Mesenchymal stem cell (in vitro differentiated cells and primary cell): Measurements from ENCODE around the gene SCN11A.

Experiments used
- DNase-seq: peaks from one replicate; pipeline ENCODE4 v3.0.0-alpha.2; 2013
- H2AFZ ChIP-seq: one replicate; pipeline ENCODE4 v1.6.1; 2013; ENCODE audit warnings: low read depth, mild to moderate bottlenecking, control low read depth, inconsistent platforms, low read length, moderate library complexity
- H2AK5ac ChIP-seq: 2 replicates; pipeline ENCODE4 v1.6.1; 2013; ENCODE audit warnings: low read length, moderate library complexity, mild to moderate bottlenecking, inconsistent platforms; ENCODE audit not compliant: severe bottlenecking
- H2BK120ac ChIP-seq: one replicate; pipeline ENCODE4 v1.6.1; 2013; ENCODE audit warnings: low read depth, mild to moderate bottlenecking, inconsistent platforms, low read length, moderate library complexity
- H2BK12ac ChIP-seq, 2 experiments: one replicate each; pipeline ENCODE4 v1.6.1; 2013; ENCODE audit warnings: inconsistent platforms in 2 of 2, low read length in 2 of 2, mild to moderate bottlenecking in 2 of 2, moderate library complexity in 2 of 2, control low read depth in 1 of 2
- H2BK15ac ChIP-seq: one replicate; pipeline ENCODE4 v1.6.1; 2013; ENCODE audit warnings: mild to moderate bottlenecking, low read depth, inconsistent platforms; ENCODE audit not compliant: poor library complexity, severe bottlenecking
- H2BK5ac ChIP-seq: 2 replicates; pipeline ENCODE4 v1.6.1; 2013; ENCODE audit warnings: low read depth, mild to moderate bottlenecking, low read length, control low read depth, inconsistent platforms; ENCODE audit not compliant: poor library complexity, severe bottlenecking
- H3K14ac ChIP-seq, 2 experiments: one replicate each; pipeline ENCODE4 v1.6.1; 2013; ENCODE audit warnings: inconsistent platforms in 2 of 2, low read length in 2 of 2, control low read depth in 1 of 2, mild to moderate bottlenecking in 1 of 2, moderate library complexity in 1 of 2
- H3K18ac ChIP-seq, 2 experiments: one replicate each; pipeline ENCODE4 v1.6.1; 2013; ENCODE audit warnings: inconsistent platforms in 2 of 2, low read length in 2 of 2, control low read depth in 1 of 2, low read depth in 1 of 2, mild to moderate bottlenecking in 1 of 2
- H3K23ac ChIP-seq, 2 experiments: one replicate each; pipeline ENCODE4 v1.6.1; 2013; ENCODE audit warnings: inconsistent platforms in 2 of 2, low read length in 2 of 2, mild to moderate bottlenecking in 2 of 2, moderate library complexity in 2 of 2, control low read depth in 1 of 2
- H3K27ac ChIP-seq: 2 replicates; pipeline ENCODE4 v1.5.1; 2013; ENCODE audit warnings: mild to moderate bottlenecking, moderate library complexity, low read length, control low read depth, inconsistent platforms; ENCODE audit not compliant: poor library complexity, severe bottlenecking
- H3K27me3 ChIP-seq, 2 experiments: 2 replicates each; pipeline versions ENCODE4 v1.6.1 to v1.7.0; 2013; ENCODE audit warnings: low read length in 2 of 2, mild to moderate bottlenecking in 2 of 2, moderate library complexity in 2 of 2, control low read depth in 1 of 2, inconsistent platforms in 1 of 2; ENCODE audit not compliant: control insufficient read depth in 1 of 2, insufficient read depth in 1 of 2
- H3K36me3 ChIP-seq, 2 experiments: 2 replicates each; pipeline versions ENCODE4 v1.6.1 to v1.7.0; 2013; ENCODE audit warnings: low read length in 2 of 2, control low read depth in 1 of 2, inconsistent platforms in 1 of 2, low read depth in 1 of 2, mild to moderate bottlenecking in 1 of 2; ENCODE audit not compliant: insufficient read depth in 2 of 2, control insufficient read depth in 1 of 2
- H3K4ac ChIP-seq, 2 experiments: one replicate each; pipeline ENCODE4 v1.6.1; 2013; ENCODE audit warnings: inconsistent platforms in 2 of 2, low read length in 2 of 2, mild to moderate bottlenecking in 2 of 2, moderate library complexity in 2 of 2, control low read depth in 1 of 2, low read depth in 1 of 2
- H3K4me1 ChIP-seq: 2 replicates; pipeline ENCODE4 v1.6.1; 2013; ENCODE audit warnings: low read depth, low read length, control low read depth; ENCODE audit not compliant: control insufficient read depth, insufficient read depth
- H3K4me2 ChIP-seq: 2 replicates; pipeline ENCODE4 v1.6.1; 2013; ENCODE audit warnings: low read length, mild to moderate bottlenecking, inconsistent platforms; ENCODE audit not compliant: poor library complexity, severe bottlenecking
- H3K4me3 ChIP-seq, 2 experiments: 2 replicates each; pipeline versions ENCODE4 v1.5.1 to v1.7.0; 2013; ENCODE audit warnings: low read length in 2 of 2, mild to moderate bottlenecking in 2 of 2, control low read depth in 1 of 2, low read depth in 1 of 2; ENCODE audit not compliant: insufficient read depth in 1 of 2
- H3K79me1 ChIP-seq: replicated peaks from 2 replicates; pipeline ENCODE4 v1.6.1; 2013; ENCODE audit warnings: mild to moderate bottlenecking, control low read depth, low read length, inconsistent platforms; ENCODE audit not compliant: poor library complexity, severe bottlenecking
- H3K9ac ChIP-seq: 2 replicates; pipeline ENCODE4 v1.7.0; 2013; ENCODE audit warnings: mild to moderate bottlenecking, low read length, moderate library complexity
- H3K9me3 ChIP-seq: 2 replicates; pipeline ENCODE4 v1.7.0; 2013; ENCODE audit warnings: mild to moderate bottlenecking, low read length; ENCODE audit not compliant: control insufficient read depth
- H4K8ac ChIP-seq: one replicate; pipeline ENCODE4 v1.6.1; 2013; ENCODE audit warnings: inconsistent platforms, mild to moderate bottlenecking, low read length, moderate library complexity
- H4K91ac ChIP-seq: one replicate; pipeline ENCODE4 v1.6.1; 2013; ENCODE audit warnings: mild to moderate bottlenecking, low read length, inconsistent platforms
- WGBS: methylation state at CpG from one replicate; pipeline ENCODE4 v1.1.7; 2013; ENCODE audit warnings: mixed read lengths; 5-methylcytosine and 5-hydroxymethylcytosine counted together

SCN11A gene

GRCh38 chr3:39088889-39089288 lies 37.1 kb upstream of the SCN11A start:
- Histone ChIP-seq H4K91ac (no peak overlapping the region), H3K9me3 (no peaks in the 10 kb centered on the region), H2BK5ac (no peak overlapping the region), H2BK12ac (no peak overlapping the region), H3K79me1 (peaks cover 1% of the 10 kb centered on the region), H4K8ac (no peak overlapping the region), H2AFZ (no peak overlapping the region), H3K4me1 (peaks cover 3% of the 10 kb centered on the region), H2BK120ac (no peak overlapping the region), H3K27me3 (no peaks in the 10 kb centered on the region), H3K18ac (no peak overlapping the region), H2BK15ac (no peak overlapping the region), H3K4ac (no peak overlapping the region), H3K14ac (no peak overlapping the region), H3K4me3 (no peak overlapping the region), H3K36me3 (peaks cover 26 to 92% of the 10 kb centered on the region in 2 experiments), H3K9ac (no peak overlapping the region), H2AK5ac (no peak overlapping the region), H3K27ac (no peak overlapping the region), H3K23ac (no peak overlapping the region), H3K4me2 (no peak overlapping the region)
- DNase-seq, result peak; percentile 48
- WGBS, result 40% methylated on average over 3 of the region's 3 CpGs

- no peak overlapping the region for H4K91ac ChIP-seq
- 99% methylated on average over 3 of the region's 3 CpGs for WGBS
- no peak overlapping the region for H2AK5ac ChIP-seq
- no peak overlapping the region for H3K4ac ChIP-seq
- H2BK12ac ChIP-seq, result no peak overlapping the region
- H3K36me3 ChIP-seq, result peaks cover 26 to 91% of the 10 kb centered on the region in 2 experiments
- no peak overlapping the region for H3K4me2 ChIP-seq
- H3K23ac ChIP-seq, result no peak overlapping the region
- H3K18ac ChIP-seq, result no peak overlapping the region
- H3K9me3 ChIP-seq, result no peaks in the 10 kb centered on the region
- peaks cover 3% of the 10 kb centered on the region for H3K4me1 ChIP-seq
- H3K27ac ChIP-seq, result no peak overlapping the region
- peaks cover 1% of the 10 kb centered on the region for H3K79me1 ChIP-seq
- H2AFZ ChIP-seq, result no peak overlapping the region
- DNase-seq, result no peak
- H3K4me3 ChIP-seq, result no peak overlapping the region
- no peak overlapping the region for H3K9ac ChIP-seq
- no peaks in the 10 kb centered on the region for H3K27me3 ChIP-seq
- no peak overlapping the region for H3K14ac ChIP-seq
- no peak overlapping the region for H2BK15ac ChIP-seq
- H2BK5ac ChIP-seq, result peak overlapping the region; percentile 44
- no peak overlapping the region for H2BK120ac ChIP-seq
- no peak overlapping the region for H4K8ac ChIP-seq
Observed at GRCh38 chr3:39088456-39088855, 36.7 kb upstream of the SCN11A start.

GRCh38 chr3:39086144-39086543 lies 34.4 kb upstream of the SCN11A start:
- Histone ChIP-seq H3K14ac (no peak overlapping the region), H3K18ac (no peak overlapping the region), H2BK120ac (no peak overlapping the region), H3K4me1 (peaks cover 3% of the 10 kb centered on the region), H3K27me3 (no peaks in the 10 kb centered on the region), H3K9me3 (no peaks in the 10 kb centered on the region), H3K23ac (no peak overlapping the region), H2AK5ac (no peak overlapping the region), H4K8ac (no peak overlapping the region), H3K79me1 (peaks cover 1% of the 10 kb centered on the region), H2BK15ac (no peak overlapping the region), H2AFZ (no peak overlapping the region), H2BK5ac (no peak overlapping the region), H4K91ac (no peak overlapping the region), H3K9ac (no peak overlapping the region), H3K4me2 (no peak overlapping the region), H3K4ac (no peak overlapping the region), H3K27ac (no peak overlapping the region), H3K36me3 (peaks cover 24 to 79% of the 10 kb centered on the region in 2 experiments), H3K4me3 (no peak overlapping the region), H2BK12ac (no peak overlapping the region)
- DNase-seq, result no peak
- WGBS, result 89% methylated on average over 4 of the region's 4 CpGs

GRCh38 chr3:39082666-39083313 lies 31.0 kb upstream of the SCN11A start:
- no peaks in the 10 kb centered on the region for H3K27me3 ChIP-seq
- no peaks in the 10 kb centered on the region for H3K9me3 ChIP-seq
- WGBS, result 97% methylated on average over 4 of the region's 4 CpGs
- H3K79me1 ChIP-seq, result peaks cover 1% of the 10 kb centered on the region
- H2BK15ac ChIP-seq, result no peak overlapping the region
- no peak overlapping the region for H2BK5ac ChIP-seq
- H3K4me1 ChIP-seq, result no peaks in the 10 kb centered on the region
- H3K4me3 ChIP-seq, result no peak overlapping the region
- H3K36me3 ChIP-seq, result peaks cover 22 to 73% of the 10 kb centered on the region in 2 experiments
- DNase-seq, result no peak
- H3K4ac ChIP-seq, result no peak overlapping the region
- no peak overlapping the region for H3K14ac ChIP-seq
- no peak overlapping the region for H2AK5ac ChIP-seq
- no peak overlapping the region for H2AFZ ChIP-seq
- no peak overlapping the region for H4K8ac ChIP-seq
- no peak overlapping the region for H3K9ac ChIP-seq
- no peak overlapping the region for H2BK12ac ChIP-seq
- H3K27ac ChIP-seq, result no peak overlapping the region
- no peak overlapping the region for H3K4me2 ChIP-seq
- H3K23ac ChIP-seq, result no peak overlapping the region
- no peak overlapping the region for H4K91ac ChIP-seq
- no peak overlapping the region for H3K18ac ChIP-seq
- H2BK120ac ChIP-seq, result no peak overlapping the region
